Erythroblast (primary cell): Measurements from ENCODE around the gene ZNF428.
A peak's percentile ranks its signal among the peaks of the same experiment; 100 is the strongest.

Source experiments
- GATA1 ChIP-seq: IDR thresholded peaks from 2 replicates; pipeline ENCODE4 v1.6.1; 2011; ENCODE audit warnings: low read depth, mild to moderate bottlenecking, control low read depth, low read length, moderate library complexity
- POLR2A ChIP-seq: IDR thresholded peaks from 2 replicates; pipeline ENCODE4 v1.6.1; 2011; ENCODE audit warnings: mild to moderate bottlenecking, low read length

GRCh38 chr19:43575156-43575950 lies 44.1 kb downstream of the ZNF428 start, which contains the start of the genes PINLYP and XRCC1:
- TF ChIP-seq POLR2A: peak; percentile 58
- no peak for TF ChIP-seq GATA1
